B cell (primary cell): ENCODE data around the gene INSC. TPM values are rescaled to one million over a fixed set of nuclear protein-coding genes. Genes with fewer than 3 reads are reported as not detected.

Experiments
- ATAC-seq: fragments of 200-7000 bp; cut with Tn5 transposase; one replicate; pipeline ENCODE4 v1.10.0; 2021; ENCODE audit warnings: low read depth, mild to moderate bottlenecking, moderate number of reproducible peaks, moderate library complexity
- CTCF ChIA-PET: fragments of 350-600 bp; sonication (Branson Sonifier 250); formaldehyde crosslinking; loops from one replicate; lab custom pipeline; 2021; ENCODE audit warnings: antibody characterized with exemption, inconsistent platforms; lab: Charles Lee
- POLR2A ChIA-PET: fragments of 350-600 bp; sonication (Branson Sonifier 250); formaldehyde crosslinking; loops from one replicate; lab custom pipeline; 2021; ENCODE audit warnings: antibody characterized with exemption; lab: Charles Lee
- DNase-seq: peaks from one replicate; pipeline ENCODE4 v3.0.0; 2013
- H2AFZ ChIP-seq: 2 replicates; pipeline ENCODE4 v1.6.1; 2012; ENCODE audit warnings: mild to moderate bottlenecking, low read depth, low read length; ENCODE audit not compliant: insufficient read depth, poor library complexity, severe bottlenecking
- H3K27ac ChIP-seq, 2 donors: 1 replicate in 1 of 2; 2 replicates in 1 of 2; pipeline ENCODE4 v1.5.1; 2012 to 2013; ENCODE audit warnings: low read length in 2 of 2, mild to moderate bottlenecking in 2 of 2, moderate library complexity in 1 of 2
- H3K27me3 ChIP-seq, 4 experiments: fragments of 200-600 bp in 1 of 4; sonication (generic) in 1 of 4; replicated peaks in 1 of 4; 1 replicate in 2 of 4; 2 replicates in 2 of 4; pipeline versions ENCODE4 v1.6.1 to v1.7.0; 2013 to 2016; ENCODE audit warnings: low read length in 3 of 4, mild to moderate bottlenecking in 2 of 4, mixed read lengths in 1 of 4, moderate library complexity in 1 of 4; ENCODE audit not compliant: insufficient read depth in 4 of 4, control insufficient read depth in 3 of 4; ENCODE audit errors: control extremely low read depth in 1 of 4
- H3K36me3 ChIP-seq, 2 experiments: replicated peaks in 1 of 2; 1 replicate in 1 of 2; 2 replicates in 1 of 2; pipeline versions ENCODE4 v1.6.1 to v1.7.1; 2013; ENCODE audit warnings: low read length in 1 of 2; ENCODE audit not compliant: insufficient read depth in 2 of 2, control insufficient read depth in 1 of 2; ENCODE audit errors: control extremely low read depth in 1 of 2, extremely low read depth in 1 of 2
- H3K4me1 ChIP-seq, 2 donors: fragments of 200-600 bp in 1 of 2; sonication (generic) in 1 of 2; 1 replicate in 1 of 2; 2 replicates in 1 of 2; pipeline versions ENCODE4 v1.5.1 to v1.6.1; 2013 to 2017; ENCODE audit warnings: low read length in 2 of 2; ENCODE audit not compliant: control insufficient read depth in 2 of 2, insufficient read depth in 2 of 2
- H3K4me2 ChIP-seq: replicated peaks from 2 replicates; pipeline ENCODE3; 2012; ENCODE audit warnings: mild to moderate bottlenecking, low read depth, low read length; ENCODE audit not compliant: poor library complexity, severe bottlenecking
- H3K4me3 ChIP-seq, 5 experiments: fragments of 200-600 bp in 1 of 5; sonication (generic) in 1 of 5; 1 replicate in 3 of 5; 2 replicates in 2 of 5; pipeline versions ENCODE4 v1.5.1 to v1.7.0; 2011 to 2016; ENCODE audit warnings: low read length in 4 of 5, mild to moderate bottlenecking in 4 of 5, low read depth in 2 of 5, control low read depth in 1 of 5, moderate library complexity in 1 of 5; ENCODE audit not compliant: insufficient read depth in 1 of 5; ENCODE audit errors: control extremely low read depth in 1 of 5, extremely low read depth in 1 of 5
- H3K79me2 ChIP-seq: fragments of 200-600 bp; sonication (generic); one replicate; pipeline ENCODE4 v1.6.0; 2016; ENCODE audit warnings: low read length; ENCODE audit not compliant: control insufficient read depth, insufficient read depth
- H3K9ac ChIP-seq: fragments of 200-600 bp; sonication (generic); 2 replicates; pipeline ENCODE4 v1.6.1; 2017; ENCODE audit warnings: mild to moderate bottlenecking, low read length, moderate library complexity
- H3K9me3 ChIP-seq, 3 donors: one replicate each; pipeline versions ENCODE4 v1.6.1 to v1.7.1; 2013; ENCODE audit warnings: low read length in 2 of 3; ENCODE audit not compliant: control insufficient read depth in 2 of 3, insufficient read depth in 1 of 3; ENCODE audit errors: control extremely low read depth in 1 of 3
- H4K20me1 ChIP-seq: 2 replicates; pipeline ENCODE4 v1.6.0; 2012; ENCODE audit warnings: mild to moderate bottlenecking, low read length; ENCODE audit not compliant: insufficient read depth, control insufficient read depth, poor library complexity, severe bottlenecking
- H3K27ac Mint-ChIP-seq: one replicate; pipeline ENCODE4 v1.8.0; 2021; ENCODE audit warnings: mixed read lengths
- H3K27me3 Mint-ChIP-seq: one replicate; pipeline ENCODE4 v1.8.0; 2021; ENCODE audit warnings: mixed read lengths
- H3K4me1 Mint-ChIP-seq: one replicate; pipeline ENCODE4 v1.8.0; 2021; ENCODE audit warnings: mixed read lengths
- H3K4me3 Mint-ChIP-seq: one replicate; pipeline ENCODE4 v1.8.0; 2021; ENCODE audit warnings: mixed read lengths
- H3K9me3 Mint-ChIP-seq: one replicate; pipeline ENCODE4 v1.8.0; 2022; ENCODE audit warnings: mixed read lengths; ENCODE audit not compliant: insufficient read depth
- CTCF ChIP-seq: fragments of 200-600 bp; IDR thresholded peaks from one replicate; pipeline ENCODE4 v1.8.0; 2022; ENCODE audit warnings: antibody characterized with exemption, mild to moderate bottlenecking
- EZH2 ChIP-seq: IDR thresholded peaks from 2 replicates; pipeline ENCODE4 v1.6.1; 2012; ENCODE audit warnings: borderline replicate concordance, low read depth, mild to moderate bottlenecking, moderate library complexity, low read length; ENCODE audit not compliant: insufficient read depth, poor library complexity, severe bottlenecking
- WGBS: methylation state at CpG from one replicate; pipeline ENCODE4 v1.1.5; 2013; ENCODE audit warnings: missing lambda C conversion rate; ENCODE audit not compliant: insufficient coverage; 5-methylcytosine and 5-hydroxymethylcytosine counted together
- intact Hi-C: fragments of 100-400 bp; cut with micrococcal nuclease; formaldehyde crosslinking; loops from one replicate; pipeline ENCODE4 v1.10.0; 2022
- polyA plus RNA-seq: library from polyadenylated mRNA; depleted of rRNA; stranded (reverse); fragments of >200 nt; gene quantifications from 2 replicates; pipeline ENCODE4 v1.2.3, GENCODE V29; 2012
- total RNA-seq, 2 donors: library from RNA; stranded (reverse); fragments of 120-200 nt in 1 of 2; gene quantifications; 1 replicate in 1 of 2; 2 replicates in 1 of 2; pipeline versions ENCODE4 v1.2.3 to v1.2.4, GENCODE V29; 2013 to 2022

Gene INSC
- total and polyA plus RNA-seq, 2 donors (not counting 1 experiment from before 2014, with no cell fraction given) = 0.10 TPM; not detected in 1

DNA sequence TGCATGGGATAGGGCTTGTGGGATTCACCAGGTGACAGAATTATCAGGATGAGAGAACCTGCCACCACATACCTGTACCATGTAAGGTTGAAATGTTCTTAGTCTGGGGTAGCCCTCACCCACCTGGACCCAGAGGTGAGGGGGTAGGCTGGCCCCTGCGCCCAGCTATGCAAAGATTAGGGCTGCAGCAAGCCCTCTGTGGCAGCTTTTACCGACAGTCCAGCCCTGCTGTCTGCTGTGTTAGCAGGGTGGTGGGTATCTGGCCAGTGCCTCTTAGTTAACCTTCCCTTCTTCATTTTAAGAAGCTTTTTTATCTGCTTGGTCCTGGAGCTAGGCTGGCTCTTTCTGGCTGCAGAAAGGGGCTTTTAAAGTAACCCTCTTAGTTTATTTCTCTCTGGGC, 13.9 kb downstream of the INSC start:
- Histone ChIP-seq H3K27ac (no peak overlapping the region), H3K4me1 (no peaks in the 10 kb centered on the region), H3K9me3 (peaks cover 0 to 2% (median 0%) of the 10 kb centered on the region in 3 donors), H3K4me3 (no peak overlapping the region), H4K20me1 (no peaks in the 10 kb centered on the region), H3K27me3 (peaks cover 0 to 9% (median 3%) of the 10 kb centered on the region in 4 experiments), H3K36me3 (no peaks in the 10 kb centered on the region), H3K79me2 (no peaks in the 10 kb centered on the region), H3K4me2 (no peak overlapping the region), H3K9ac (no peak overlapping the region), H2AFZ (no peak overlapping the region)
- H3K9me3 Mint-ChIP-seq = no peaks in the 10 kb centered on the region
- intact Hi-C loops = no loop called here
- ATAC-seq = no peak
- H3K27ac Mint-ChIP-seq = no peak overlapping the region
- ChIA-PET CTCF (interaction anchor here (1.4 kb wide), 1 partner anchor 28 kb away, joined by 5 read pairs; no protein-coding TSS in a partner anchor), POLR2A (no interaction called here)
- peaks cover 21% of the 10 kb centered on the region for H3K27me3 Mint-ChIP-seq
- TF ChIP-seq CTCF (no peak), EZH2 (no peak)
- no peak for DNase-seq
- no CpG with 5 or more reads among the region's 2 CpGs for WGBS
- no peak overlapping the region for H3K4me3 Mint-ChIP-seq
- H3K4me1 Mint-ChIP-seq = no peaks in the 10 kb centered on the region

GRCh38 chr11:15136166-15136565, 21.4 kb downstream of the INSC start:
- intact Hi-C loops = no loop called here

More at GRCh38 chr11:15136166-15136565, 21.4 kb downstream of the INSC start:
- Histone ChIP-seq H3K4me3 (no peak overlapping the region), H3K9me3 (peaks cover 0 to 2% (median 0%) of the 10 kb centered on the region in 3 donors), H3K27me3 (no peaks in the 10 kb centered on the region), H4K20me1 (no peaks in the 10 kb centered on the region), H2AFZ (no peak overlapping the region), H3K79me2 (no peaks in the 10 kb centered on the region), H3K27ac (no peak overlapping the region), H3K9ac (no peak overlapping the region), H3K4me1 (peaks cover 2 to 4% of the 10 kb centered on the region in 2 donors), H3K4me2 (no peak overlapping the region), H3K36me3 (no peaks in the 10 kb centered on the region)
- ChIA-PET POLR2A (no interaction called here), CTCF (no interaction called here)
- TF ChIP-seq EZH2 (no peak), CTCF (no peak)
- Mint-ChIP-seq H3K27me3 (peaks cover 16% of the 10 kb centered on the region), H3K4me3 (no peak overlapping the region), H3K4me1 (peaks cover 6% of the 10 kb centered on the region), H3K27ac (no peak overlapping the region), H3K9me3 (no peaks in the 10 kb centered on the region)
- WGBS = no CpG with 5 or more reads among the region's 1 CpG
- ATAC-seq (no peak), DNase-seq (no peak)
